ENCODE data around the gene CITED1.

CITED1 gene

DNA sequence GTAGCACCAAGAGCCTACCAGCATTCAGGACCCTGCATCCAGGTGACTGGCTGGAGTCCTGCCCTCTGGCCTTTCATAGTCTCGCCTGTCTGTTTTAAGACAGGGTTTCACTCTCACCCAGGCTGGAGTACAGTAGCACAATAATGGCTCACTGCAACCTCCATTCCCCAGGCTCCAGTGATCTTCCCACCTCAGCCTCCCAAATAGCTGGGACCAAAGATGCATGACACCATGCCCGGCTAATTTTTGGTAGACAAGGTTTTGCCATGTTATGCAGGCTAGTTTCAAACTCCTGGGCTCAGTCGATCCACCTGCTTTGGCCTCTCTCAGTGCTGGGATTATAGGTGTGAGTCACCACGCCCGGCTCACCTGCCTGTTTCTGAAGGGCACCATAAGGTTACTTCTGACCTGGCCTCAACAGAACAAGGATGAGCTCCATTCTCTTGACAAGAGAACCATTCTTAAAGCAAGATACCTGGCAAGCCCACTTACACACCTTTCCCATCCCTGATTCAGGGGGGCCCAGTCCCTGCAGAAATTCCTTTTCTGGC lies 35.3 kb downstream of the CITED1 start:
- no peak for DNase-seq (ENCODE audit: low spot score)

DNA sequence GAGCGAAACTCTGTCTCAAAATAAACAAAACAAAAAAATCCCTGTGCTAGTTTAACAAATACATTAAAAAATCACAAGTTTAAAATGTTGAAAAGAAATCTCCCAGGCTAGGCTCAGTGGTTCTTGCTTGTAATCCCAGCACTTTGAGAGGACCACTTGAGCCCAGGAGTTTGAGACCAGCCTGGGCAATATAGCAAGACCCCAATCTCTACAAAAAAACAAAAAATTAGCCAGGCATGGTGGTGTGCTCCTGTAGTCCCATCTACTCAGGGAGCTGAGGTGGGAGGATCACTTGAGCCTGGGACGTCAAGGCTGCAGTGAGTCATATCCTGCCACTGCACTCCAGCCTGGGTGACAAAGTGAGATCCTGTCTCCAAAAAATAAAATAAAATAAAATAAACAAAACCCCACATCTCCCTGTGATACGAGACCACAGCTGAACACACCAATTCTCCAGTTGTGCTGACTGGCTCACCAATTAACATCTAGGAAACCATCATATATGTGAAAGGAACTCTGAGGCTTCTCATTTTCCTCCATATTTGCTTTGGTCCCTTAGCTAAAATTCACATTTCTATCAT lies 36.0 kb downstream of the CITED1 start:
- no peak for DNase-seq (ENCODE audit: low spot score)

DNA sequence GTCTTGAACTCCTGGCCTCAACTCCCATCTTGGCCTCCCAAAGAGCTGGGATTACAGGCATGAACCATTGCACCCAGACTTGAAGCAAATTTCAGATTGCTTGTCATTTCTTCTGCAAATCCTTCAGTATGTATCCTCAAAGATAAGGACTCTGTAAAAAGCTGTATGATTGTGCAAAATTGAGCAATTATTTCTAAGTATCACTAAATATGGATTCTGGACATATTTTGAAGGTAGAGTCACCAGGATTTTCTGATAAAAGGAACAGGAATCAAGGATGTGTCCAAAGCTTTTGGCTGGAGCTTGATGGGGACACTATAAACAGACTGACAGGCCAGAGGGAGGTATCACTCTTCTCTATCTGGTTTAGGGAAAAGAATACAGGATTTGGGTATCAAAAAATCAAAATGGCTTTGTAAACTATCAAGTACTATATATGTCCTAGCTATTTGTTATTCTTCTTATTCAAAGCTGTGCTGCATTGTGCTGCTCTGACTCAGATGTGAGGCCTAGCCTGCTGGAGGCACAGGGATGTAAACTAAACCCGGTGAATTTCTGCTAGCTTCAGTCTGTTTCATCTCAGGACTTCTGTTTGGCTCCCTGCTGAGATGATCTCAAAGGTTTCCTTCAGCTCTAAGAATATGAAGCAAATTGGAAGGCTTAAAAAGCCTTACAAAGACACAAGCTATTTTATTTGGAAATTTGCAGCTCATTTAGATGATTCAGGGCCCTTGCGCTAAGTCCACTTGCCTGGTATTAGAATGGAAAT lies 36.9 kb downstream of the CITED1 start:
- DNase-seq (ENCODE audit: low spot score), result no peak

DNA sequence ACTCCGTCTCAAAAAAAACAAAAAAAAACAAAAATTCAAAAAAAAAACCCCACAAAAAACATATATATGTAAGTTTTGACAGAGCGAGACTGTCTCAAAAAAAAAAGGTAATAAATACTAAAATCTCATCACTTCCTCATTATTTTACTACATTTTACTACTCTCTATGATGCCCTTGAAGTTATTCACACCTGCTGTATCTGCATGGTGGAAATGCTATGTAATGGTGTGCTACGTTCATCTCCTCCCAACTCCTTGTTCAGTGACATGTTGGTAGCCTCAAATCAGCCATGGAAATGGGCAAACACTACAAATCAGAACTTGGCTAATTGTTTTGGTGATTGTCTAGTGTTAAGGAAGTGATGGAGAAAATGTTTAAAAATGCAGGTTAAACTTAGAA lies 40.5 kb downstream of the CITED1 start:
- no peak for DNase-seq (ENCODE audit: low spot score)

DNA sequence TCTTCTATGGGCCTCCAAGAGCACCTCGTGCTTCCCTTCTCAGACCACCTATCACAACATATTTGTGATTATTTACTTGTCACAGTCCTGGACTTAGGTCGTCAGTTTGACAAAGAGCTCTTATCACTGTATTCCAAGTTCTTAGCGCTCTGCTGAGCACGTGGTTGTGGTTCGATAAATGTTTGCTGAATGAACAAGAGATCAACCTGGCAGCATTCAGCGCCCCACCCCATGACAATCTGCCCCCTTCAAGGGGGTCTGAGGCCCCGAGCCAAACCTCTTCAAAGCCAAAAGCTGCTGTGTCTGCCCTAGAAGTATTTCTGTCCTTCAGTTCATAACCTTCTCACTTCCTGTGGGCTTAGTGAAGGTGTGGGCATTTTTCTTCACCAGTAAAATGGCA lies 43.6 kb downstream of the CITED1 start:
- no peak for DNase-seq (ENCODE audit: low spot score)

DNA sequence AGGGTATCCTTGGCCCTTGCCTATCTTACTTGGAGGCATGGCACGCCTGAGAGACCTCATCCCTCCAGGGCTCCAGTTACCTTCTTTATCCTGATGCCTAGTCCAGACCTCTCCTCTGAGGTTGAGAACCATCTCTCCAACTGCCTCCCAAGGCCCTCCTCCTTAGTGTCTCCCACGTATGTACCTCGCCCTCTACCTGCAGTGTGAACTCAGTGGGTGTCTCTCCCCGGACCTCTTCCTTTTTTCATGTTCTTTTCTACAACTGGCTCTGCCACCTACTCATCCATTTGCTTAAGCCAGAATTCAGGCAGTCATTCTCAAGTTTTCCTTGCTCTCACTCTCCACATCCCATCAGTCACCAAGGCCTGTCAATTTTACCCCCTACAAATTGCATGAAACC lies 45.3 kb downstream of the CITED1 start:
- DNase-seq (ENCODE audit: low spot score), result no peak

DNA sequence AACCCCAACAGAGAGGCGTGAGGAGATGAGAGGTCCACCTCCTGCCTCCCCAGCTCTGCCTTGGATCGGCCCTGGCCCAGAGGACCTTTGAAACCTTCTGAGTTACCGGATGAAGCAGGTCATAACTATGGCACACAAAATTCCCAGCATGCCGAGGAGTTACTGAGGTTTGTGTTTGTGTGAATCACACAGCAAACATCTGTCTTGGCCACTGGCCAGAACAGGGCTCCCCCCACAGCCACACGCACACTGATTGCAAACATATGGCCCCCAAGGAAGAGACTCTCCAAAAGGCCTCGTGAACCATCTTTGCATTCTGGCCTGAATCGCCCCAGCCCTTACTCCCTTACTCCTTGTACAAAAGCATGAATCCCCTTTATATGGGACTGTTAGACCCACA lies 47.5 kb downstream of the CITED1 start:
- peak; percentile 33 for DNase-seq (ENCODE audit: low spot score)

DNA sequence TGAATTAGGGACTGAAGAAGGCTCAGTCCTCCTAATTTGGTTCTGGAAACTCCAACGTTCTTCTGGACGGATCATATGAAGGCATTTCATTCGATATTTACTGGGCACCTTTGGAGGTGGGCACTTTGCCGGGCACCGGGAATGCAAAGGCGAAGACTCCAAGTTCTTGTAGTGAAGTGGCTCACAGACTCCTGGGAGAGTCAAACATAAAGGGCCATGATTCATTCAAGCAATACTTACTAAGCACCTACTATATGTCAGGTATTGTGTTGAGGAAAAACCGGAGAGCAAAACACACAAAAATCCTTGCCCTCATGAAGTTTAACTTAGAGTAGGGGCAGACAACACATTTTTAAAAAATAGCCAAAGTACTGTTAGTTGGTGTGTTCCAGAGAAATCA lies 49.9 kb downstream of the CITED1 start:
- no peak for DNase-seq (ENCODE audit: low spot score)

DNA sequence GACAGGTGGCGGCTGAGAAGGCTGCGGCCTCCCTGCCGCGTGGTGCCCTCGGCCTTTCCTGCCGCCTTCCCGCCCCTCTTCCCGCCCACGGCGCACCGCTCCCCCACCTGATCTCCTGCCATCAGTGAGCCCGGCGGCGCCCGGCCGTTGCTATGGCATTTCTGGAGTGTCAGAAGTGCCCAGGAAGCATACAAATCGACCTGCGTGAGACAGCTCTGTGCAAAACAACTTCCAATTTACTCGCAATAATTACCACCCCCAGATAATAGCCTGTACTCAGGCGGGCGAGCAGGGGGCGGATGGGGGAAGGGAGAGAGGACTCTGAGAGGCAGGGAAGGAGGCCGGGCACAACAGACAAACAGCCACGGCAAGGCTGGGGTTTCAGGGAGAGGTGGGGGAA lies 50.3 kb downstream of the CITED1 start:
- no peak for DNase-seq (ENCODE audit: low spot score)

DNA sequence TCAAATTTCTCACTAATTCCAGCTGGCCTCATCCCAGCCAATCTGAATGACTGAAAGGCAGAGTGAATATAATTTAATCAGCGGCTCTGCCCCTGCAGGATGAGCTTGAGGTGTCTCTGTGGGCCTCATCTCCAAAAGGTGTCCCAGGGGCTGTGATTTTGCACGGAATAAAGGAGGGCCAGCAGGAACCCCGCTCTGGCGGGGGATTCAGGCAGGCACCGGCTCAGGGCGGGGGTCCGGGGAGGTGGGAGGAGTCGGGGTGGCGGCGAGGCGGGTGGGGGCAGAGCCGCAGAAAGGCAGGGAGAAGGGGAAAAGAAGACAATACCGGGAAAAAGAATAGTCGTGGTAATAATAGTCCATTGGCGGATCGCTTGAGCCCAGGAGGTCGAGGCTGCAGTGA lies 50.9 kb downstream of the CITED1 start:
- no peak for DNase-seq (ENCODE audit: low spot score)

DNA sequence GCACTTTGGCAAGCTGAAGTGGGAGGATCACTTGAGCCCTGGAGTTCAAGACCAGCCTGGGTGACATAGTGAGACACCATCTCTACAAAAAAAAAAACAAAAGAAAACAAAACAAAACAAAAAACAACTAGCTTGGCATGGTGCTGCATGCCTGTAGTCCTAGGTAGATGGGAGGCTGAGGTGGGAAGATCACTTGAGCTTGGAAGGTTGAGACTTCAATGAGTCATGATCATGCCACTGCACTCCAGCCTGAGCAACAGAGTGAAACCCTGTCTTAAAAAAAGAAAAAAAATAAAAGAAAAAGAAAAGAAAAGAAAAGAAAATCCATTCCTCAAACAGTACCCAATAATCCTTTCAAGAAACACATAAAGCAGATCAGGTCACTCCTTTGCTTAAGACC lies 52.0 kb downstream of the CITED1 start:
- no peak for DNase-seq (ENCODE audit: low spot score)
